H9 (cell line): ENCODE measurements around the gene KRTAP4-5. TPM values are rescaled to one million over a fixed set of nuclear protein-coding genes. Genes with fewer than 3 reads are reported as not detected.

Experiments
- DNase-seq: peaks from one replicate; pipeline ENCODE4 v3.0.0-alpha.2; 2017
- H2AFZ ChIP-seq: one replicate; pipeline ENCODE4 v1.6.1; 2013; ENCODE audit warnings: mild to moderate bottlenecking, low read length, control low read depth, moderate library complexity
- H2AK5ac ChIP-seq: 2 replicates; pipeline ENCODE4 v1.6.1; 2013; ENCODE audit warnings: low read length, control low read depth, mixed read lengths; ENCODE audit not compliant: insufficient read length
- H2BK120ac ChIP-seq: one replicate; pipeline ENCODE4 v1.6.1; 2013; ENCODE audit warnings: low read depth, mild to moderate bottlenecking, low read length, control low read depth, inconsistent platforms; ENCODE audit not compliant: poor library complexity, severe bottlenecking
- H2BK12ac ChIP-seq: 2 replicates; pipeline ENCODE4 v1.6.1; 2013; ENCODE audit warnings: low read length, control low read depth, mixed read lengths, low read depth; ENCODE audit not compliant: insufficient read length
- H2BK15ac ChIP-seq: 2 replicates; pipeline ENCODE4 v1.6.1; 2013; ENCODE audit warnings: low read depth, low read length, control low read depth
- H2BK20ac ChIP-seq: one replicate; pipeline ENCODE4 v1.6.1; 2013; ENCODE audit warnings: low read depth, mild to moderate bottlenecking, low read length, control low read depth, inconsistent platforms; ENCODE audit not compliant: poor library complexity, severe bottlenecking
- H2BK5ac ChIP-seq: 2 replicates; pipeline ENCODE4 v1.6.1; 2013; ENCODE audit warnings: low read length, control low read depth, mixed read lengths; ENCODE audit not compliant: insufficient read length
- H3K14ac ChIP-seq: 2 replicates; pipeline ENCODE4 v1.6.1; 2013; ENCODE audit warnings: low read length, control low read depth; ENCODE audit not compliant: insufficient read depth
- H3K18ac ChIP-seq: 2 replicates; pipeline ENCODE4 v1.6.1; 2013; ENCODE audit warnings: low read depth, mild to moderate bottlenecking, mixed read lengths, low read length, control low read depth; ENCODE audit not compliant: insufficient read length
- H3K23ac ChIP-seq: 2 replicates; pipeline ENCODE4 v1.6.1; 2013; ENCODE audit warnings: low read length, control low read depth, mixed read lengths, low read depth; ENCODE audit not compliant: insufficient read length
- H3K23me2 ChIP-seq: 2 replicates; pipeline ENCODE4 v1.6.1; 2013; ENCODE audit warnings: low read depth, mild to moderate bottlenecking, mixed read lengths, low read length, control low read depth; ENCODE audit not compliant: insufficient read length, poor library complexity, severe bottlenecking
- H3K27ac ChIP-seq: 2 replicates; pipeline ENCODE4 v1.5.1; 2013; ENCODE audit warnings: low read length, control low read depth, mixed read lengths, low read depth; ENCODE audit not compliant: insufficient read length
- H3K27me3 ChIP-seq: 2 replicates; pipeline ENCODE4 v1.6.1; 2013; ENCODE audit warnings: low read length, control low read depth, inconsistent platforms; ENCODE audit not compliant: insufficient read depth
- H3K4ac ChIP-seq: 2 replicates; pipeline ENCODE4 v1.6.1; 2013; ENCODE audit warnings: low read depth, mild to moderate bottlenecking, control low read depth, inconsistent platforms, low read length, moderate library complexity
- H3K4me1 ChIP-seq: 2 replicates; pipeline ENCODE4 v1.6.1; 2013; ENCODE audit warnings: low read length, control low read depth, inconsistent platforms; ENCODE audit not compliant: insufficient read depth
- H3K4me2 ChIP-seq: 2 replicates; pipeline ENCODE4 v1.6.1; 2013; ENCODE audit warnings: low read length, control low read depth, mixed read lengths; ENCODE audit not compliant: insufficient read length, insufficient read depth
- H3K56ac ChIP-seq: 2 replicates; pipeline ENCODE4 v1.6.1; 2013; ENCODE audit warnings: low read depth, mild to moderate bottlenecking, mixed read lengths, low read length, control low read depth; ENCODE audit not compliant: insufficient read length
- H3K79me1 ChIP-seq: 2 replicates; pipeline ENCODE4 v1.6.1; 2013; ENCODE audit warnings: low read depth, mild to moderate bottlenecking, moderate library complexity, low read length, control low read depth, inconsistent platforms; ENCODE audit not compliant: insufficient read depth, poor library complexity, severe bottlenecking
- H3K79me2 ChIP-seq: 2 replicates; pipeline ENCODE4 v1.6.1; 2013; ENCODE audit warnings: low read length, control low read depth, inconsistent platforms; ENCODE audit not compliant: insufficient read depth
- H3K9ac ChIP-seq: 2 replicates; pipeline ENCODE4 v1.6.1; 2013; ENCODE audit warnings: low read length, control low read depth, mixed read lengths; ENCODE audit not compliant: insufficient read length; ENCODE audit errors: extremely low read depth
- H3K9me3 ChIP-seq: one replicate; pipeline ENCODE4 v1.6.1; 2013; ENCODE audit warnings: low read depth, low read length, inconsistent platforms; ENCODE audit not compliant: control insufficient read depth
- H3T11ph ChIP-seq: one replicate; pipeline ENCODE4 v1.6.1; 2013; ENCODE audit warnings: mild to moderate bottlenecking, low read length, control low read depth, inconsistent platforms
- H4K20me1 ChIP-seq: one replicate; pipeline ENCODE4 v1.6.1; 2013; ENCODE audit not compliant: control insufficient read depth, insufficient read length, insufficient read depth
- H4K5ac ChIP-seq: 2 replicates; pipeline ENCODE4 v1.6.1; 2013; ENCODE audit warnings: low read depth, mild to moderate bottlenecking, mixed read lengths, low read length, control low read depth; ENCODE audit not compliant: insufficient read length
- H4K8ac ChIP-seq: replicated peaks from 2 replicates; pipeline ENCODE4 v1.6.1; 2013; ENCODE audit warnings: low read length, control low read depth, mixed read lengths, low read depth; ENCODE audit not compliant: insufficient read length
- H4K91ac ChIP-seq: 2 replicates; pipeline ENCODE4 v1.6.1; 2013; ENCODE audit warnings: low read depth, mild to moderate bottlenecking, moderate library complexity, mixed read lengths, low read length, control low read depth; ENCODE audit not compliant: insufficient read length
- H3K27ac Mint-ChIP-seq, 3 experiments: 2 replicates in 2 of 3; 3 replicates in 1 of 3; pipeline ENCODE4 v1.8.0; 2020 to 2021; ENCODE audit warnings: mixed read lengths in 3 of 3, mild to moderate bottlenecking in 1 of 3, moderate library complexity in 1 of 3
- H3K27me3 Mint-ChIP-seq: 2 replicates; pipeline ENCODE4 v1.8.0; 2021; ENCODE audit warnings: low read depth, mild to moderate bottlenecking, moderate library complexity, mixed read lengths
- H3K36me3 Mint-ChIP-seq, 3 experiments: 2 replicates in 2 of 3; 3 replicates in 1 of 3; pipeline ENCODE4 v1.8.0; 2020 to 2021; ENCODE audit warnings: low read depth in 3 of 3, mixed read lengths in 3 of 3; ENCODE audit not compliant: insufficient read depth in 1 of 3
- H3K4me1 Mint-ChIP-seq, 2 experiments: 2 replicates each; pipeline ENCODE4 v1.8.0; 2020; ENCODE audit warnings: mixed read lengths in 2 of 2
- H3K4me3 Mint-ChIP-seq, 2 experiments: 2 replicates in 1 of 2; 3 replicates in 1 of 2; pipeline ENCODE4 v1.8.0; 2020 to 2021; ENCODE audit warnings: mild to moderate bottlenecking in 2 of 2, mixed read lengths in 2 of 2, moderate library complexity in 1 of 2
- H3K9me3 Mint-ChIP-seq, 2 experiments: 2 replicates in 1 of 2; 3 replicates in 1 of 2; pipeline ENCODE4 v1.8.0; 2020; ENCODE audit warnings: mild to moderate bottlenecking in 2 of 2, mixed read lengths in 2 of 2, moderate library complexity in 1 of 2
- WGBS: extraction: QIAGEN DNeasy Blood & Tissue Kit; methylation state at CpG from one replicate; pipeline ENCODE4 v1.1.7; 2013; ENCODE audit warnings: missing lambda C conversion rate, low lambda C conversion rate, mixed read lengths; ENCODE audit not compliant: insufficient read length; ENCODE audit errors: extremely low coverage; 5-methylcytosine and 5-hydroxymethylcytosine counted together
- total RNA-seq: library from RNA; stranded (reverse); gene quantifications from 2 replicates; pipeline ENCODE4 v1.2.1, GENCODE V29; 2021
- TF ChIP-seq, protein P1 (sequence below): fragments of 200-600 bp; sonication (generic); conservative IDR thresholded peaks from 3 replicates; pipeline ENCODE4 v1.8.0; 2021; ENCODE audit warnings: antibody characterized with exemption, mild to moderate bottlenecking

Gene KRTAP4-5
- total RNA-seq, 1 experiment from 2014 or later: not detected

DNA sequence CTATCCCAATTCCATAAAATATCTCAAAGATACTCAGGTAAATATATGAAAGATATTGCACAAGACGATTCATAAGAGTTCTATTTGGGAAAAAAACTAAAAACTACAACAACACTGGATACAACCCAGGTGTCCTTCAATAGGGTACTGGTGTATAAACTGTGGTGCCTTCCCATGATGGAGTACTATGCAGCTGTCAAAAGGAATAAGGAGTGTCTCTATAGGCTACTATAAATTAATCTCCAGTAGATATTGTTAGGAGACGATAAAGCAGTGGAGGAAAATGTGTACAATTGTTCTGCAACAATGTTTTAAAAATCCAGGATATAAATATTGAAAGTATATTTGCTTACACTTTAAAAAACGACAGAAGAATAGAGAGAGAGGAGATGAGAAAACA, 23.2 kb downstream of the KRTAP4-5 start:
- Histone ChIP-seq H3K23ac (no peak overlapping the region), H3K23me2 (no peaks in the 10 kb centered on the region), H4K91ac (no peak overlapping the region), H3K56ac (no peak overlapping the region), H3K27ac (no peak overlapping the region), H2BK20ac (no peak overlapping the region), H3K79me2 (no peaks in the 10 kb centered on the region), H4K8ac (no peak overlapping the region), H3T11ph (no peak overlapping the region), H3K27me3 (no peaks in the 10 kb centered on the region), H3K4ac (no peak overlapping the region), H2AFZ (no peak overlapping the region), H2AK5ac (no peak overlapping the region), H3K4me1 (no peaks in the 10 kb centered on the region), H3K18ac (no peak overlapping the region), H4K20me1 (no peaks in the 10 kb centered on the region), H3K4me2 (no peak overlapping the region), H2BK15ac (no peak overlapping the region), H3K9me3 (no peaks in the 10 kb centered on the region), H3K9ac (no peak overlapping the region), H3K14ac (no peak overlapping the region), H3K79me1 (no peaks in the 10 kb centered on the region), H4K5ac (no peak overlapping the region), H2BK120ac (no peak overlapping the region), H2BK12ac (no peak overlapping the region), H2BK5ac (no peak overlapping the region)
- no CpG with 5 or more reads among the region's 3 CpGs for WGBS
- no peak for DNase-seq
- H3K27ac Mint-ChIP-seq: no peak overlapping the region
- no peak overlapping the region for H3K4me3 Mint-ChIP-seq
- H3K4me1 Mint-ChIP-seq: peaks cover 5% of the 10 kb centered on the region in 2 experiments
- peaks cover 0 to 2% (median 0%) of the 10 kb centered on the region in 3 experiments; a peak in 2 of 7 replicates for H3K36me3 Mint-ChIP-seq
- TF ChIP-seq, protein P1, sequence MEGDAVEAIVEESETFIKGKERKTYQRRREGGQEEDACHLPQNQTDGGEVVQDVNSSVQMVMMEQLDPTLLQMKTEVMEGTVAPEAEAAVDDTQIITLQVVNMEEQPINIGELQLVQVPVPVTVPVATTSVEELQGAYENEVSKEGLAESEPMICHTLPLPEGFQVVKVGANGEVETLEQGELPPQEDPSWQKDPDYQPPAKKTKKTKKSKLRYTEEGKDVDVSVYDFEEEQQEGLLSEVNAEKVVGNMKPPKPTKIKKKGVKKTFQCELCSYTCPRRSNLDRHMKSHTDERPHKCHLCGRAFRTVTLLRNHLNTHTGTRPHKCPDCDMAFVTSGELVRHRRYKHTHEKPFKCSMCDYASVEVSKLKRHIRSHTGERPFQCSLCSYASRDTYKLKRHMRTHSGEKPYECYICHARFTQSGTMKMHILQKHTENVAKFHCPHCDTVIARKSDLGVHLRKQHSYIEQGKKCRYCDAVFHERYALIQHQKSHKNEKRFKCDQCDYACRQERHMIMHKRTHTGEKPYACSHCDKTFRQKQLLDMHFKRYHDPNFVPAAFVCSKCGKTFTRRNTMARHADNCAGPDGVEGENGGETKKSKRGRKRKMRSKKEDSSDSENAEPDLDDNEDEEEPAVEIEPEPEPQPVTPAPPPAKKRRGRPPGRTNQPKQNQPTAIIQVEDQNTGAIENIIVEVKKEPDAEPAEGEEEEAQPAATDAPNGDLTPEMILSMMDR: no peak
- H3K27me3 Mint-ChIP-seq: no peaks in the 10 kb centered on the region; the same call in 1 of the 2 replicates
- H3K9me3 Mint-ChIP-seq: peaks cover 4 to 11% of the 10 kb centered on the region in 2 experiments; a peak in 4 of 5 replicates
